Neuronal stem cell (in vitro differentiated cells): Measurements from ENCODE around the gene CD99.

Source experiments
- DNase-seq: peaks from one replicate; pipeline ENCODE4 v3.0.0-alpha.2; 2013; ENCODE audit warnings: low spot score
- H2AFZ ChIP-seq: one replicate; pipeline ENCODE4 v1.6.1; 2013; ENCODE audit warnings: mild to moderate bottlenecking, low read length, inconsistent platforms
- H2AK5ac ChIP-seq: 2 replicates; pipeline ENCODE4 v1.6.1; 2013; ENCODE audit warnings: low read depth, mild to moderate bottlenecking, inconsistent platforms, low read length, moderate library complexity, mixed read lengths
- H2BK120ac ChIP-seq: 2 replicates; pipeline ENCODE4 v1.6.1; 2013; ENCODE audit warnings: low read depth, mild to moderate bottlenecking, inconsistent platforms, low read length, moderate library complexity, mixed read lengths
- H2BK12ac ChIP-seq: one replicate; pipeline ENCODE4 v1.6.1; 2013; ENCODE audit warnings: low read length, inconsistent platforms
- H2BK15ac ChIP-seq: 2 replicates; pipeline ENCODE4 v1.6.1; 2013; ENCODE audit warnings: mild to moderate bottlenecking, low read length, inconsistent platforms, mixed read lengths
- H2BK5ac ChIP-seq: one replicate; pipeline ENCODE4 v1.6.1; 2013; ENCODE audit warnings: inconsistent platforms, mild to moderate bottlenecking, low read length, moderate library complexity
- H3K14ac ChIP-seq: one replicate; pipeline ENCODE4 v1.6.1; 2013; ENCODE audit warnings: low read length, inconsistent platforms
- H3K18ac ChIP-seq: 2 replicates; pipeline ENCODE4 v1.6.1; 2013; ENCODE audit warnings: low read length, inconsistent platforms
- H3K23ac ChIP-seq: 2 replicates; pipeline ENCODE4 v1.6.1; 2013; ENCODE audit warnings: low read depth, mild to moderate bottlenecking, mixed read lengths, low read length, inconsistent platforms; ENCODE audit not compliant: poor library complexity
- H3K27ac ChIP-seq: replicated peaks from 3 replicates; pipeline ENCODE4 v1.5.1; 2013; ENCODE audit warnings: low read length, inconsistent platforms
- H3K27me3 ChIP-seq, 3 experiments: 2 replicates each; pipeline ENCODE4 v1.6.1; 2013; ENCODE audit warnings: low read length in 3 of 3, mild to moderate bottlenecking in 2 of 3, inconsistent platforms in 1 of 3, low read depth in 1 of 3, mixed read lengths in 1 of 3, moderate library complexity in 1 of 3; ENCODE audit not compliant: control insufficient read depth in 3 of 3, insufficient read depth in 3 of 3
- H3K36me3 ChIP-seq, 2 donors: replicated peaks in 1 of 2; 2 replicates each; pipeline ENCODE4 v1.6.1; 2013; ENCODE audit warnings: low read length in 2 of 2; ENCODE audit not compliant: control insufficient read depth in 2 of 2, insufficient read depth in 2 of 2
- H3K4ac ChIP-seq: 2 replicates; pipeline ENCODE4 v1.6.1; 2013; ENCODE audit warnings: inconsistent platforms, mild to moderate bottlenecking, low read length, moderate library complexity
- H3K4me1 ChIP-seq, 2 donors: 1 replicate in 1 of 2; 2 replicates in 1 of 2; pipeline ENCODE4 v1.6.1; 2013; ENCODE audit warnings: low read length in 2 of 2, low read depth in 1 of 2; ENCODE audit not compliant: control insufficient read depth in 2 of 2, insufficient read depth in 1 of 2
- H3K4me2 ChIP-seq: one replicate; pipeline ENCODE4 v1.6.1; 2013; ENCODE audit warnings: mild to moderate bottlenecking, low read length, inconsistent platforms; ENCODE audit not compliant: insufficient read depth, poor library complexity, severe bottlenecking
- H3K4me3 ChIP-seq, 2 donors: 2 replicates each; pipeline ENCODE4 v1.5.1; 2013; ENCODE audit warnings: low read length in 2 of 2, mild to moderate bottlenecking in 2 of 2, inconsistent platforms in 1 of 2, moderate library complexity in 1 of 2
- H3K79me1 ChIP-seq: one replicate; pipeline ENCODE4 v1.6.1; 2013; ENCODE audit warnings: low read depth, mild to moderate bottlenecking, inconsistent platforms, low read length, moderate library complexity
- H3K9ac ChIP-seq: one replicate; pipeline ENCODE4 v1.6.1; 2013; ENCODE audit warnings: mild to moderate bottlenecking, low read depth, low read length, inconsistent platforms; ENCODE audit not compliant: poor library complexity
- H3K9me3 ChIP-seq, 2 donors: replicated peaks in 1 of 2; 2 replicates each; pipeline versions ENCODE3 to v1.6.1; 2013; ENCODE audit warnings: low read length in 2 of 2, mild to moderate bottlenecking in 2 of 2, inconsistent platforms in 1 of 2, low read depth in 1 of 2, mixed read lengths in 1 of 2, moderate library complexity in 1 of 2; ENCODE audit not compliant: control insufficient read depth in 2 of 2, insufficient read depth in 1 of 2
- H4K8ac ChIP-seq: one replicate; pipeline ENCODE4 v1.6.1; 2013; ENCODE audit warnings: low read depth, mild to moderate bottlenecking, inconsistent platforms, low read length, moderate library complexity
- H4K91ac ChIP-seq: one replicate; pipeline ENCODE4 v1.6.1; 2013; ENCODE audit warnings: low read length, low read depth, mild to moderate bottlenecking, inconsistent platforms; ENCODE audit not compliant: poor library complexity
- WGBS, 2 donors: extraction: QIAGEN DNeasy Blood & Tissue Kit; methylation state at CpG; one replicate each; pipeline ENCODE4 v1.1.7; 2013; ENCODE audit warnings: missing lambda C conversion rate in 2 of 2, mixed read lengths in 1 of 2; ENCODE audit not compliant: insufficient read length in 2 of 2, insufficient replicate concordance in 1 of 2; ENCODE audit errors: extremely low coverage in 2 of 2; 5-methylcytosine and 5-hydroxymethylcytosine counted together

CD99 gene

DNA sequence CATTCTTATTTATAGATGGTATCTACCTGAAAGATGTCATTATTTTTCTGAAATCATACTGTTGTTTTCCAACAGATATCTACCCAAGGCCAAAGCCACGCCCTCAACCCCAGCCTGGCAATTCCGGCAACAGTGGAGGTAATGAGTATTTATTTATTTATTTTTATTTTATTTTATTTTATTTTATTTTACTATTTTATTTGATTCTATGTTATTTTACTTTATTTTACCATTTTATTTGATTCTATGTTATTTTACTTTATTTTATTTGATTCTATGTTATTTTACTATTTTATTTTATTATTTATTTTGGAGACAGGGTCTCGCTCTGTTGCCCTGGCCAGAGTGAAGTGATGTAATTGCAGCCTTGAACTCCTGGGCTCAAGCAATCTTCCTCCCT, 98.5 kb downstream of the CD99 start:
- H3K23ac ChIP-seq: no peak overlapping the region
- H3K18ac ChIP-seq: no peak overlapping the region
- no peak overlapping the region for H2BK15ac ChIP-seq
- H3K27me3 ChIP-seq: no peaks in the 10 kb centered on the region
- H2AK5ac ChIP-seq: no peak overlapping the region
- no peak overlapping the region for H3K4ac ChIP-seq
- H3K4me2 ChIP-seq: no peak overlapping the region
- H3K9ac ChIP-seq: no peak overlapping the region
- H3K4me3 ChIP-seq: no peak overlapping the region
- no peaks in the 10 kb centered on the region for H3K9me3 ChIP-seq
- H2AFZ ChIP-seq: no peak overlapping the region
- no peak overlapping the region for H4K8ac ChIP-seq
- no peak overlapping the region for H2BK5ac ChIP-seq
- no peak overlapping the region for H2BK120ac ChIP-seq
- no CpG with 5 or more reads among the region's 3 CpGs for whole genome bisulfite sequencing, 2 donors
- H3K27ac ChIP-seq: no peak overlapping the region
- no peaks in the 10 kb centered on the region for H3K36me3 ChIP-seq
- peaks cover 0 to 7% of the 10 kb centered on the region in 2 donors for H3K4me1 ChIP-seq
- no peak for DNase-seq
- H3K14ac ChIP-seq: no peak overlapping the region
- H3K79me1 ChIP-seq: no peaks in the 10 kb centered on the region
- H2BK12ac ChIP-seq: no peak overlapping the region
- no peak overlapping the region for H4K91ac ChIP-seq
